HG02943 (cell line): ENCODE data around the gene HS6ST3.
"Not testable (repeated sequence)": the region's sequence is repeated elsewhere in the genome, so short reads cannot be mapped to it uniquely, and the experiment has no call there.

ENCODE experiments used
- ATAC-seq: cut with Tn5 transposase; IDR thresholded peaks from one replicate; pipeline ENCODE4 v1.9.1; 2021; ENCODE audit warnings: mild to moderate bottlenecking, low read depth, moderate library complexity; ENCODE audit not compliant: unreplicated experiment

HS6ST3 gene

DNA sequence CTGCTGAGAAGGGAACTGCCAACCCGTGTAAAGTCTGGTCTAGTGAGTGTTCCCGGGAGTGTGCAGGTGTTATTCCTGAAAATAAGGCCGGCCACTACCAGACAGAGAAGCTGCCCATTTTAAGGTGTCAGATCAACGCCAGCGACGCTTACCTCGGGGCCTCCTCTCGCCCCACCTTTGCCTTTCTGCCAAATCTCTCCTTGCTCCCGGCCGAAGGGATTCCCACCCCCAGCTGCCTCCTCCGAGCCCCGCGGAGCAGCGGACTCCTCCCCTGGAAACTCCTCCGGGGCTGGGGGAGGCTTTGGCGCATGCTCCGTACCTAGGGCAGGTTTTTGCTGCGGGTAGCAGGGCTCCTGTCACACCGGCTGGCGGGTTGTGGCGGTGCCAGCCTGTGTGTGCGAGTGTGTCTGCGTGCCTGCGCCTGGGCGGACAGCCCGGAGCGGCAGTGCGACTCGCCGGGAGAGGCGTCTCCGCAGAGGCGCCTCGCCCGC, at the start of gene HS6ST3:
HS6ST3 (plus strand) TSS at position 359 of the 491 bp plus-strand sequence.
- no peak for ATAC-seq

- no peak for ATAC-seq
These were observed 48.4 kb upstream of the HS6ST3 start for GRCh38 chr13:96041326-96042110.

GRCh38 chr13:96044238-96044637, 45.7 kb upstream of the HS6ST3 start:
- no peak for ATAC-seq

- not testable (repeated sequence) for ATAC-seq
These were observed 43.3 kb upstream of the HS6ST3 start for GRCh38 chr13:96046449-96047126.

GRCh38 chr13:96050955-96051354, 39.0 kb upstream of the HS6ST3 start:
- not testable (repeated sequence) for ATAC-seq

DNA sequence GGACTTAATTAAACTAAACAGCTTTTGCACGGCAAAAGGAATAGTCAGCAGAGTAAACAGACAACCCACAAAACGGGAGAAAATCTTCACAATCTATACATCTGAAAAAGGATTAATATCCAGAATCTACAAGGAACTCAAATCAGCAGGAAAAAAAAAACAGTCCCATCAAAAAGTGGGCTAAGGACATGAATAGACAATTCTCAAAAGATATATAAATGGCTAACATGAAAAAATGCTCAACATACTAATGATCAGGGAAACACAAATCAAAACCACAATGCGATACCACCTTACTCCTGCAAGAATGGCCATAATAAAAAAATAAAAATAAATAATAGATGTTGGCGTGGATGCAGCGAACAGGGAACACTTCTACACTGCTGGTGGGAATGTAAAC, 38.4 kb upstream of the HS6ST3 start:
- ATAC-seq = not testable (repeated sequence)

GRCh38 chr13:96051946-96052345, 38.0 kb upstream of the HS6ST3 start:
- ATAC-seq = not testable (repeated sequence)

DNA sequence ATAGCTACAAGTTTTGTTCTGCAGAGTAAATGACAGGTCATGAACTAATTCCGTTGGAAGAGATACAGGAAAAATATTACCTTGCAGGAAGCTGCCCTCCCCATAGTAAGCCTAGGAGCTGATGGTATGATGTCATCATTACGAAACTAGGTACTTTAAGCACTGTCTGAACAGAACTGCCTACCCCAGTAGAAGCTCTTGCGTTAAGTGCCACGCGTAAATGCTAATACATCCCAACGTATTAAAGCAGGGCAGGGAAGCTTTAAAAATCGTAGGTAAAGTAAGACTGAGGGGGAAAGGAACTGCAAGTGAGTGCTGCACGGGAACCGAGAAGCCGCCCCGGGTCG, 37.3 kb upstream of the HS6ST3 start:
- peak; percentile 73 for ATAC-seq

DNA sequence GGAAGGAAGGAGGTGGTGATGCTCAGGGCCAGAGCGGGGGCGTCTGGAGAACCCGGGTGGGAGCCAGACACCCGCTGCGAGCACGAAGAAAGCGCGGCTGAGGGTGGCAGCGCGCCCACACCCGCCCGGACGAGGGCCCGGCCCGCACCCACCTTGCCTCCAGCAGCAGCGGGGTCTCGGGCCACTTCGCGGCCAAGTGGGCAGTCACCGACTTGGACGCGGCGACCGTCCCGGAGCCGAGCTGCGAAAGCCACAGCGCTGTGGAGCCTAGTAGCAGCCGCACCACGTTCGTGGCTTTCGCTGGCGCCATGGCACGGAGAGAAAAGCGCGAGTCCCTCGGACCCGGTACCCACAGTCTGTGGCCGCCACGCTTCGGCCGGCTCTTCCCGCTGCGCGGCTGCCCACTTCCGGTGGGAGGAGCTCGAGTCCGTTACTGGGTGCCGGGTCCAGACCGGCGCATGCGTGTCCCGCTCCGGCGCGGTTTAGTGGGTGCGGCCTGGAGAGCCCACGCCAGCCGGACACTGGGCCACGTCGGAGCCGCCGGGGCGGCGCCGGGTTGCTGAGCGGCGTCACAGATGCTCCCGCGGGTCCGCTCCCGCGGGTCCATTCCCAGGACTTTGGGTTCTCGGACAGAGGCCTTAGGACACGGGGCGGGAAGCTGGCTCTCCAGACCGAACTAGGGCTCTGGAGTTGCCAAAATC, 36.8 kb upstream of the HS6ST3 start, which contains the start of gene UGGT2:
UGGT2 (minus strand) TSS at position 399 of the 701 bp plus-strand sequence; CDS start at position 310, 89 bp downstream.
- peak; percentile 92 for ATAC-seq

- ATAC-seq = no peak
These were observed 24.1 kb upstream of the HS6ST3 start for GRCh38 chr13:96065849-96066248.

DNA sequence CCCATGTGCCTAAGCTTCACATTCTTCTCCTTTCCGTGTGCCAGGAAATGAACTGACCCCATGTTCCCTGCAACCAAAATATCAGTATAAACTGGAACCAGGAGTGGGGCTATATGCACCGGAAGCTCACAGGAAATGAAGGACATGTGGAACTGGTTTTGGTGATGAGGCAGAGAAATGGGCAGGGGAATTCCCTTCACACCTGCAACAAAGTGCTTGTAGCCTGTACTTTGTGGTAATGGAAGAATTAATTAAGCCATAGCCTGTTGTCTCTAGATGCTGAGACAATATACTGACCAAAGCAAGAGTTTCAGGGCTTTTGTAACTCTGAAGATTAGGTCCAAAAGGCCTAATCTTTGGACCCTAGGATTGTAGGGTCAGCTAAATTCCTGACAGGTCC, 21.2 kb upstream of the HS6ST3 start:
- no peak for ATAC-seq

- ATAC-seq = no peak
These were observed 18.4 kb upstream of the HS6ST3 start for GRCh38 chr13:96071504-96071903.

DNA sequence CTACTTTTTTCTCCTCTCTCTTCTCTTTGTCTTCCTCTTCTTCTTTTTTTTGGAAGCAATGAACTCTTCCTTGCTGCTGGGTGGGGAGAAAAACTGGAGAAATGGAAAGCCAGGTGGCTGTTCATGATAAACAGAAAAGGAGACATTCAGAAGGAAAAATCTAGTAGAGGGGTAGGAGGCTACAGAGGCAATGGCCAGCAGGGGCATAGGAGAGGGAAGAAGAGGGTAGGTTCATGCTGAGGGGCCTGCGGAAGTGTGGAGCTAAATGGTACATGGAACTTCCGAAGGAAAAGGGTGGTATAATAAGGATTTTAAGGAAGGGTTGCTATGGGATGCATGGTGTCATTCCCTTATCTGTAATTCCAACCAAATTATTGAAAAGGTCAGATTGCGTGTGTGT, 17.5 kb upstream of the HS6ST3 start:
- ATAC-seq = no peak

DNA sequence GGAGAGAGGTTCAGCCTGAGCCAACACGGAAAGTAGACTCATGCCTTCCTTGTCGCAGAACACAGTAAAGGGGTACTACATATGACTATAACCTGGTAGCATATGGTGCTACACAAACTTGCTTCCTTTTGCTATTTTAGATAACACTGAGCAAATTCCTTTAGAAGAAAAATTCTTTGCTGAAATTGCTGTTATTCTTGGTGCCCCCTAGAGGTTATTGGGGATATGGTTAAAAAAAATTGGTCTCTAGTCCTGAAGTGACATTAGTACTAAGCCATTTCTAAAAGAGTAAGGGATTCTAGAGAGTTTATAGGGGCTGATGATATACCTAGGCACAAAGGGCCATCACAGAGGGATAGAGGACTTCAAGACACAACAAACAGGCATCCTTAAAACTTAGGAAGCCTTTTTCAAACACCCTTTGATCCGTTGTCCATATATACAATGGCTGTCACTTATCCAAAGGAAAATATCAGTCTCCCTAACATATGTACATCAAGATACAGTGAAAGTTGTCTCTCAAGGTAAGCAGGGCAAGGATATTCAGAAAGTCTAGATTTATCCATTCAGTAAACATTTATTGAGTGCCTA, 13.9 kb upstream of the HS6ST3 start:
- ATAC-seq = no peak

- ATAC-seq = no peak
These were observed 9.2 kb upstream of the HS6ST3 start for GRCh38 chr13:96080676-96081075.

- no peak for ATAC-seq
These were observed 8.0 kb upstream of the HS6ST3 start for GRCh38 chr13:96081888-96082287.

DNA sequence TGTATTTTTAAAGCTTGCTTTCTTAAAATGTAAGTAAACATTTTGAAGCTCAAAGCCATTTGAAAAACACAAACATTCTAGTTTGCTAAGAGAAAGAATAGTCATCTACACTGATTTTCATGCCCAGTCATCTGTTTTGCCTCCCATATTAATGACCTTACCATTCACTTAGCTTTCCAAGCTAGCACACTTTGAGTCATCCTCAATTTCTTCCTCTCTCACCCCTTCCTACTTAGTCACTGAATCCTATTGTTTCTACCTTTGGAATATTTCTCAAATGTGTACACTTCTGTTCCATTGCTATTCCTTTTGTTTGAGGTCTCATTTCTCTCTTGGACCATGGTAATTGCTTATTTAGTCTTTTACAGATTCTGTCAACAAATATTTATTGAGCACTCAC, 7.3 kb upstream of the HS6ST3 start:
- no peak for ATAC-seq

DNA sequence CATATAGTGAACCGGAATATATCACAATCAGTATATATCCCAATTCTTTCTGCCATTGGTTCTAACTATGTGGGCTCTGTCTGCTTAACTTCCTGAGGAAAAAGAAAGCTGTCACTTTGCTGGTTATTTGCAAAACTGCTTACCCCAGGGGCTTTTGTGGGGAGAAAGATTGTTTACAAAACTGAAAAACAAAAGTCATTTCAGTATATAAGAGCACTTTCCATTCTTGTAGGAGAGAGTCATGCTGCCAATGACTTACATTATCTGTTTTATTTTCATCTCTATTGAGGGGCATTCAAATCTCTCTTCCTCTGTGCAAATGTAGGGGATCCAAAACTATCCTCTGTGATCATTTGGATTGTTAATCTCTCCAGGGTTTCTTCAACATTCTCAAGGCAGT, 3.2 kb upstream of the HS6ST3 start:
- ATAC-seq = no peak

DNA sequence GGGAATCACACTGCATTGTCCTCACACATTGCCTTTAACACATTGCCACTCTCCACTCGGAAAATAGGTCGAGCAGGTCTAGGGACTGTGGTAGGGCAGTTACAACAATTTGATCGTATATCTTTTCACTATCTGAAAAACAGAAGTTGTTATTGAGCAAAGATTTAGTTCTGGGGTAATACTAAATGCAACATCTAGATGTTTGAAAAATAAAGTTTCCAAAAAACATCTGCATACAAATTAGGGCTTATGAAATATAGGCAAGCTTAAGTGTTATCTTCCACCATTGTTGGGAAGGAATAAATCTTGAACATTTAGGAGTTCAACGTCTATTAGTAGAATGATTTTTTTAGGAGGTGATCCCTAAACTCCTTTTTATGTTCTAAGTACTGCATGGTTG, 768 bp upstream of the HS6ST3 start:
- no peak for ATAC-seq

DNA sequence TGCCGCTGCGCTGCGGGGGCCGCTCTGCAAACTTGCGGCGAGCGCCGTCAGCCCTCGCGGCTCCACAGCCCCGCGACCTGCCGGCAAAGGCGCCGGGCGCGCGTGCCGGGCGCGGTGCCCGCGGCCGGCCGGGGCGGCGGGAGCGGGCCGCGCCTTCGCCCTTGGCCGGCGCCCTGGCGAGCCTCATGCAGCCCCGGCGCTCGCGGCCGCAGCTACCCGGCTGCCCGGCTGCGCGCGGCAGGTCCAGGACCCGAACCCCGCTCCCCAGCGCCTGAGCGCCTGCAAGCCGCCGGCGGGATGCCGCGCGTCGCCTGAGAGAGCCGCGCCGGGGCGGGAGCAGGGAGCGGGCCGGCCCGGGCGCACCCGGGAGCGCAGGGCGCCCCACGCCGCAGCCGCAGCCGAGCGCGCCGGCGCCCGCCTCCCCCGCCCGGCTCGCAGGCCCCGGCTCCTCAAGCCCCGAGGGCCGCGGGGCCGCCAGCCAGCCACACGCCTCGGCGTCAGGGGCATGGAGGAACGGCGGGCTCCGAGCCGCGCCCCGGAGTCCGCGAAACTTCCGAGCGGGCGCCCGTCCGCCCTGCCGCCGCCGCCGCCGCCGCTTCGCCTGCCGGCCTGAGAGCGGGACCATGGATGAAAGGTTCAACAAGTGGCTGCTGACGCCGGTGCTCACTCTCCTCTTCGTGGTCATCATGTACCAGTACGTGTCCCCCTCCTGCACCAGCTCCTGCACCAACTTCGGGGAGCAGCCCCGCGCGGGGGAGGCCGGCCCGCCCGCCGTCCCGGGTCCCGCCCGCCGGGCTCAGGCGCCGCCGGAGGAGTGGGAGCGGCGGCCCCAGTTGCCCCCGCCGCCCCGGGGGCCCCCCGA, 564 bp downstream of the HS6ST3 start:
- ATAC-seq = no peak
